T-helper 1 cell treated with Interleukin-12 subunit alpha and Interleukin-12 subunit beta and Interleukin-4 antibody, amounts not matched to agents 30 μg/mL and 1 μg/mL, for 36 hours (primary cell): ENCODE measurements around the gene SPACA4.

Experiments used
- H3K27ac Mint-ChIP-seq: one replicate; pipeline ENCODE4 v1.8.0; 2021; ENCODE audit warnings: mild to moderate bottlenecking, mixed read lengths
- H3K27me3 Mint-ChIP-seq: one replicate; pipeline ENCODE4 v1.8.0; 2021; ENCODE audit warnings: low read depth, mixed read lengths
- H3K36me3 Mint-ChIP-seq: one replicate; pipeline ENCODE4 v1.8.0; 2021; ENCODE audit warnings: low read depth, mixed read lengths
- H3K4me1 Mint-ChIP-seq: one replicate; pipeline ENCODE4 v1.8.0; 2021; ENCODE audit warnings: low read depth, mixed read lengths
- H3K4me3 Mint-ChIP-seq: one replicate; pipeline ENCODE4 v1.8.0; 2021; ENCODE audit warnings: mild to moderate bottlenecking, moderate library complexity, mixed read lengths
- H3K9me3 Mint-ChIP-seq: one replicate; pipeline ENCODE4 v1.8.0; 2021; ENCODE audit warnings: mixed read lengths

SPACA4 gene

DNA sequence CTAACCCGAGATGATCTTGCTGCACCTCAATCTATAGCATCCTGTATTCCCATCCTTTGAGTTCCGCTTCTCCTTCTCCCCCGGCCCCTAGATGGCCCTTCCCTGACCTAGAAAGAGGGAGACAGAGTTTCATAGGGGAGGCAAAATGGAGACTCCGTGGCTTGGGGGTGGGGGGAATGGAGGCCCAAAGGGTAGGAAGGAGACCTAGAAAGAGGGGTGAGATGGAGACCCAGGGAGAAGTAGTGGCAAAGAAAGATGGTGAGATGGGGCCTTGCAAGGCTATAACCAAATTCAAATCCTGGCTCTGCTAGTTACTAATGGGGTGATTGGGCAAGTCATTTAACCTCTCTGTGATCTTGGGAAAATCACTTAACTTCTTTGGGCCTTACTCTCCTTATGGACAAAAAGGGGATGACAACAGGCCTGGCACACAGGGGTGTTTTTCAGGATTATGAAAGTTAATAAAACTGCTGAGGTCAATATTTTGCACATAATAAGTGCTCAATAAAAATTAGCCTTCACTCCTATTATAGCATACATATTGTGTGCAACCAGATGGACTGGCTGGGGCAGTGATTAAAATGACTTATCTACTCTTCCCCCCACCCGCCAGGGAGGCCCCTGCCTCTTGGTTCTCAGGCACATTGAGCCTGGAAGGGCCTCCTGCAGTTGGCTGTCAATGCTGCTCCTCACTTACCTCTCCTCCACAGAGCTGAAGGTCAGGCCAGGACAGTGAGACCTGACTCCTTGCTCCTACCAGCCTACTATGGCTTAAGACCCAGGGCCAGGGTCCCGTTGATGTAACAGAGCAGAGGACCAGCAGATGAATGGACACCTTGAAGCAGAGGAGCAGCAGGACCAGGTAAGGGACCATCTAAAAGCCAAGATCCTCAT is 13.4 kb downstream of the SPACA4 start:
- Mint-ChIP-seq H3K4me3 (peak overlapping the region; percentile 98), H3K27ac (peak overlapping the region; percentile 99), H3K4me1 (peaks cover 40% of the 10 kb centered on the region), H3K9me3 (no peaks in the 10 kb centered on the region), H3K36me3 (peaks cover 48% of the 10 kb centered on the region), H3K27me3 (no peaks in the 10 kb centered on the region)

GRCh38 chr19:48623556-48624066 is 17.1 kb downstream of the SPACA4 start:
- Mint-ChIP-seq H3K4me1 (peaks cover 37% of the 10 kb centered on the region), H3K27me3 (no peaks in the 10 kb centered on the region), H3K4me3 (peak overlapping the region; percentile 85), H3K9me3 (no peaks in the 10 kb centered on the region), H3K27ac (peak overlapping the region; percentile 97), H3K36me3 (peaks cover 29% of the 10 kb centered on the region)

DNA sequence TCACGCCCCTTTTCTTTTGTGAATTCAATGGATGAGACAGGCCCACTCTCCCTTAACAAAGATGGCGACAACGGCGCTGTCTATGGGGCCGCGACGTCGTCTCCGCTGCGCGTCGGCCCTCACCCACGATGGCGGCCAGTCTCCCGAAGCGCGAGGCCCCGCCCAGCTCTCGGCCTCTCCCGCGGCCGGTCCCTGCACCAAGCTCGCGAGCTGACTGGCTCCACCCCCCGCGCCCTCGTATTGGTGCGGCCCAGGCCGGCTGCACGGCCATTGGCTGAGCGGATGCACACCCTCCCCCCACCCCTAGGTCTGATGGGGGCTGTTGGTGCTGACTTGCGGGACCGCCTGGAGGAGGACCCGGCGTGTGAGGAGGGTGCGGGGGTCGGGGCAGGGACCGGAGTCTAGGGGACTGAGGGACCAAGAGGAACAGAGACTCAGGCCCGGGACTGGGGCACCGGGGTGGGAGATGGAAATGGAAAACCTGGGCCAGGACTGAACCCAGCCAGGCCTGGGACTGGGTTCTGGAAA is 17.6 kb downstream of the SPACA4 start:
- Mint-ChIP-seq H3K9me3 (no peaks in the 10 kb centered on the region), H3K27ac (peak overlapping the region; percentile 97), H3K27me3 (no peaks in the 10 kb centered on the region), H3K4me3 (peak overlapping the region; percentile 85), H3K36me3 (peaks cover 29% of the 10 kb centered on the region), H3K4me1 (peaks cover 37% of the 10 kb centered on the region)

GRCh38 chr19:48624791-48625723 is 18.5 kb downstream of the SPACA4 start:
- Mint-ChIP-seq H3K9me3 (no peaks in the 10 kb centered on the region), H3K4me1 (peaks cover 31% of the 10 kb centered on the region), H3K36me3 (peaks cover 28% of the 10 kb centered on the region), H3K4me3 (peak overlapping the region; percentile 85), H3K27me3 (no peaks in the 10 kb centered on the region), H3K27ac (peak overlapping the region; percentile 52)

DNA sequence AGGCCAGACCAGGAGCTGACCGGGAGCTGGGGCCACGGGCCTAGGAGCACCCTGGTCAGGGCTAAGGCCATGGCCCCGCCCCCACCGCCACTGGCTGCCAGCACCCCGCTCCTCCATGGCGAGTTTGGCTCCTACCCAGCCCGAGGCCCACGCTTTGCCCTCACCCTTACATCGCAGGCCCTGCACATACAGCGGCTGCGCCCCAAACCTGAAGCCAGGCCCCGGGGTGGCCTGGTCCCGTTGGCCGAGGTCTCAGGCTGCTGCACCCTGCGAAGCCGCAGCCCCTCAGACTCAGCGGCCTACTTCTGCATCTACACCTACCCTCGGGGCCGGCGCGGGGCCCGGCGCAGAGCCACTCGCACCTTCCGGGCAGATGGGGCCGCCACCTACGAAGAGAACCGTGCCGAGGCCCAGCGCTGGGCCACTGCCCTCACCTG is 19.4 kb downstream of the SPACA4 start:
- no peaks in the 10 kb centered on the region for H3K27me3 Mint-ChIP-seq
- no peak overlapping the region for H3K4me3 Mint-ChIP-seq
- peaks cover 29% of the 10 kb centered on the region for H3K36me3 Mint-ChIP-seq
- no peak overlapping the region for H3K27ac Mint-ChIP-seq
- H3K4me1 Mint-ChIP-seq, result peaks cover 31% of the 10 kb centered on the region
- H3K9me3 Mint-ChIP-seq, result no peaks in the 10 kb centered on the region

- peaks cover 24% of the 10 kb centered on the region for H3K4me1 Mint-ChIP-seq
- H3K9me3 Mint-ChIP-seq, result no peaks in the 10 kb centered on the region
- no peak overlapping the region for H3K27ac Mint-ChIP-seq
- H3K27me3 Mint-ChIP-seq, result no peaks in the 10 kb centered on the region
- H3K4me3 Mint-ChIP-seq, result no peak overlapping the region
- H3K36me3 Mint-ChIP-seq, result peaks cover 22% of the 10 kb centered on the region
Observed at GRCh38 chr19:48627201-48627864, 20.8 kb downstream of the SPACA4 start.

- H3K4me3 Mint-ChIP-seq, result no peak overlapping the region
- H3K4me1 Mint-ChIP-seq, result peaks cover 22% of the 10 kb centered on the region
- H3K36me3 Mint-ChIP-seq, result peaks cover 20% of the 10 kb centered on the region
- no peak overlapping the region for H3K27ac Mint-ChIP-seq
- H3K9me3 Mint-ChIP-seq, result no peaks in the 10 kb centered on the region
- no peaks in the 10 kb centered on the region for H3K27me3 Mint-ChIP-seq
Observed at GRCh38 chr19:48627865-48628314, 21.3 kb downstream of the SPACA4 start.

DNA sequence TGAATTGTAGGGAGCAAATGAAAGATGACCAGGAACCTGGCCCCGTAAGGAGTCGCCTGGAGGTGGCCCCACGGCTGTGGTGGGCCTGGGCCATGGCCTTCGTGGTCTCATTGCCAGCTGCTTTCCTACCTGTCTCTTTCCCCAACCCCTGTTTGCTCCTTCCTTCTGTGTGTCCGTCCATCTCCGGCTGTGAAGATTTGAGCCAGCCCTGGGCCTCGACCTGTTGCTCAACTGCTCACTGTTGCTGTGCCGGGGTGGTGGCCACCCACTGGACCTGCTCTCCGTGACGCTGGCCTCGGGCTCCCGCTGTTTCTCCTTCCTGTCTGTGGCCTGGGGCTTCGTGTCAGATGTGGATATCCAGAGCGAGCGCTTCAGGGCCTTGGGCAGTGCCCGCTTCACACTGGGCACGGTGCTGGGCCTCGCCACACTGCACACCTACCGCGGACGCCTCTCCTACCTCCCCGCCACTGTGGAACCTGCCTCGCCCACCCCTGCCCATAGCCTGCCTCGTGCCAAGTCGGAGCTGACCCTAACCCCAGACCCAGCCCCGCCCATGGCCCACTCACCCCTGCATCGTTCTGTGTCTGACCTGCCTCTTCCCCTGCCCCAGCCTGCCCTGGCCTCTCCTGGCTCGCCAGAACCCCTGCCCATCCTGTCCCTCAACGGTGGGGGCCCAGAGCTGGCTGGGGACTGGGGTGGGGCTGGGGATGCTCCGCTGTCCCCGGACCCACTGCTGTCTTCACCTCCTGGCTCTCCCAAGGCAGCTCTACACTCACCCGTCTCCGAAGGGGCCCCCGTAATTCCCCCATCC is 22.1 kb downstream of the SPACA4 start:
- H3K27me3 Mint-ChIP-seq, result no peaks in the 10 kb centered on the region
- no peaks in the 10 kb centered on the region for H3K9me3 Mint-ChIP-seq
- H3K4me1 Mint-ChIP-seq, result peaks cover 17% of the 10 kb centered on the region
- no peak overlapping the region for H3K27ac Mint-ChIP-seq
- peaks cover 15% of the 10 kb centered on the region for H3K36me3 Mint-ChIP-seq
- no peak overlapping the region for H3K4me3 Mint-ChIP-seq

DNA sequence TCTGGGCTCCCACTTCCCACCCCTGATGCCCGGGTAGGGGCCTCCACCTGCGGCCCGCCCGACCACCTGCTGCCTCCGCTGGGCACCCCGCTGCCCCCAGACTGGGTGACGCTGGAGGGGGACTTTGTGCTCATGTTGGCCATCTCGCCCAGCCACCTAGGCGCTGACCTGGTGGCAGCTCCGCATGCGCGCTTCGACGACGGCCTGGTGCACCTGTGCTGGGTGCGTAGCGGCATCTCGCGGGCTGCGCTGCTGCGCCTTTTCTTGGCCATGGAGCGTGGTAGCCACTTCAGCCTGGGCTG is 22.7 kb downstream of the SPACA4 start:
- Mint-ChIP-seq H3K9me3 (no peaks in the 10 kb centered on the region), H3K36me3 (peaks cover 12% of the 10 kb centered on the region), H3K4me1 (peaks cover 17% of the 10 kb centered on the region)

GRCh38 chr19:48629599-48630295 is 23.2 kb downstream of the SPACA4 start:
- H3K27me3 Mint-ChIP-seq, result no peaks in the 10 kb centered on the region
- H3K27ac Mint-ChIP-seq, result no peak overlapping the region
- peaks cover 18% of the 10 kb centered on the region for H3K4me1 Mint-ChIP-seq
- no peak overlapping the region for H3K4me3 Mint-ChIP-seq
- H3K36me3 Mint-ChIP-seq, result peaks cover 12% of the 10 kb centered on the region
- no peaks in the 10 kb centered on the region for H3K9me3 Mint-ChIP-seq

More for the DNA sequence above, 22.7 kb downstream of the SPACA4 start:
- H3K27me3 Mint-ChIP-seq, result no peaks in the 10 kb centered on the region
- no peak overlapping the region for H3K27ac Mint-ChIP-seq
- no peak overlapping the region for H3K4me3 Mint-ChIP-seq

DNA sequence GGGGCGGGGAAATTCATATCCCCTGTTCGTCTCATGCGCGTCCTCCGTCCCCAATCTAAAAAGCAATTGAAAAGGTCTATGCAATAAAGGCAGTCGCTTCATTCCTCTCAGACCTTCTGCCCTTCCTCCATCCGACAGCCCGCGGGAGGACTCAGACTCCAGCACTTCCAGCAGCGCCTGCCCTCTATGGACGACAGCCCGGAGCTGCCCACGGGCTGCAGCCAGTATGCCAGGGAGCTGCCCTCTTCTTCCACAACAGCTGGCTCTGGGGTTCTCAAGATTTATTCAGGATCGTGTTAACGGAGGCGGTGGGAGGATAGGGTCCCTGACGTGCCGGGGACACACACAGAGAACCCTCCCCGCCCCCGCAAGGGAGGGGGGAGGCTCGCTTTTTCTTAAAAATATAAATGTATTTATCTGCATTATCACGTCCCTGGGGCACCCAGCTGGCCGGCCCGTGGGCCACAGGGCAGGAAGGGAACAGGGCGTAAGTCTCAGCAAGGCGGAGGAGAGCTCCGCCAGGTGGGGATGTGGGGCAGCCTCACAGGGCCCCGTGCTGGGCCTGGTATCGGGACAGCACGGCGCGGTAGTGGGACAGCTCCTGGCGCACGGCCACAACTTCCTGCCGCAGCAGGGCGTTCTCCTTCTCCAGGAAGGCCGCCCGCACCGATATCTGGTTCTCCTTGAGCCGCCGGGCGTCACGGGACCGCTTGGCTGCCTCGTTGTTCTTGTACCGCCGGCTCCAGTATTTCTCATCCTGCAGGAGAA is 23.9 kb downstream of the SPACA4 start:
- Mint-ChIP-seq H3K27me3 (no peaks in the 10 kb centered on the region), H3K27ac (no peak overlapping the region), H3K36me3 (peaks cover 12% of the 10 kb centered on the region), H3K4me1 (peaks cover 19% of the 10 kb centered on the region), H3K9me3 (no peaks in the 10 kb centered on the region), H3K4me3 (no peak overlapping the region)

GRCh38 chr19:48631225-48631624 is 24.7 kb downstream of the SPACA4 start:
- H3K4me3 Mint-ChIP-seq, result no peak overlapping the region
- peaks cover 19% of the 10 kb centered on the region for H3K4me1 Mint-ChIP-seq
- peaks cover 12% of the 10 kb centered on the region for H3K36me3 Mint-ChIP-seq
- H3K27ac Mint-ChIP-seq, result no peak overlapping the region
- H3K27me3 Mint-ChIP-seq, result no peaks in the 10 kb centered on the region
- no peaks in the 10 kb centered on the region for H3K9me3 Mint-ChIP-seq
